Stomach (tissue), 9 donors: ENCODE data around the gene ZMIZ1. TPM values are rescaled to one million over a fixed set of nuclear protein-coding genes. Genes with fewer than 3 reads are reported as not detected.
A peak's percentile ranks its signal among the peaks of the same experiment; 100 is the strongest.

Source experiments
- DNase-seq, 2 donors: peaks; one replicate each; pipeline versions ENCODE4 v3.0.0 to v3.0.0-alpha.2; 2013 to 2019
- H3K27ac ChIP-seq, 5 donors: fragments of 200-600 bp in 4 of 5; sonication (generic) in 4 of 5; one replicate each; pipeline ENCODE4 v1.5.1; 2013 to 2019; ENCODE audit warnings: mild to moderate bottlenecking in 1 of 5, moderate library complexity in 1 of 5
- H3K27me3 ChIP-seq, 3 donors: fragments of 200-600 bp; sonication (generic); one replicate each; pipeline ENCODE4 v1.5.1; 2017 to 2019; ENCODE audit warnings: mixed run types in 1 of 3
- H3K36me3 ChIP-seq, 4 donors: fragments of 200-600 bp; sonication (generic); 1 replicate in 3 of 4; 2 replicates in 1 of 4; pipeline ENCODE4 v1.5.1; 2016 to 2019
- H3K4me1 ChIP-seq, 4 donors: fragments of 200-600 bp; sonication (generic); one replicate each; pipeline ENCODE4 v1.5.1; 2016 to 2019
- H3K4me3 ChIP-seq, 4 donors: fragments of 200-600 bp; sonication (generic) in 3 of 4; one replicate each; pipeline ENCODE4 v1.5.1; 2016 to 2019; ENCODE audit warnings: mild to moderate bottlenecking in 1 of 4
- H3K9me3 ChIP-seq, 4 donors: fragments of 200-600 bp; sonication (generic); one replicate each; pipeline ENCODE4 v1.5.1; 2016 to 2019
- EP300 ChIP-seq: sonication (generic); formaldehyde crosslinking; IDR thresholded peaks from one replicate; pipeline ENCODE4 v1.6.1; 2017; ENCODE audit warnings: antibody characterized with exemption
- POLR2A ChIP-seq, 4 donors: fragments of 450-650 bp; IDR thresholded peaks; one replicate each; pipeline ENCODE4 v1.6.1; 2016; ENCODE audit warnings: antibody characterized with exemption in 4 of 4, control low read depth in 2 of 4, mild to moderate bottlenecking in 1 of 4, moderate library complexity in 1 of 4
- POLR2AphosphoS5 ChIP-seq, 3 donors: sonication (generic); formaldehyde crosslinking; IDR thresholded peaks; one replicate each; pipeline ENCODE4 v1.6.1; 2016; ENCODE audit warnings: antibody characterized with exemption in 3 of 3
- WGBS, 5 donors: extraction: QIAGEN DNeasy Blood & Tissue Kit in 3 of 5; methylation state at CpG; one replicate each; pipeline versions ENCODE4 v1.1.5 to v1.1.7; 2013 to 2018; 5-methylcytosine and 5-hydroxymethylcytosine counted together
- intact Hi-C: fragments of 100-400 bp; cut with DNase I; formaldehyde crosslinking; loops from one replicate; pipeline ENCODE4 v1.15.1; 2023; ENCODE audit warnings: low total_unique reads
- polyA plus RNA-seq, 3 donors: library from polyadenylated mRNA; stranded (reverse); fragments of 200-250 nt; gene quantifications; one replicate each; pipeline ENCODE4 v1.2.3, GENCODE V29; 2013
- total RNA-seq, 5 donors: library from RNA; depleted of rRNA; stranded (reverse); fragments of >200 nt; gene quantifications; one replicate each; pipeline versions ENCODE4 v1.1.0 to v1.2.3, GENCODE V29; 2014 to 2016
- TF ChIP-seq, protein P1 (sequence below), 7 experiments: fragments of 450-650 bp in 4 of 7; fragments of 200-600 bp in 3 of 7; sonication (generic) in 3 of 7; IDR thresholded peaks; one replicate each; pipeline ENCODE4 v1.5.1; 2016 to 2019; ENCODE audit warnings: antibody characterized with exemption in 7 of 7, control low read depth in 2 of 7, mild to moderate bottlenecking in 1 of 7
- donor health status: healthy with polysubstance abuse.
- donor health status: Bipolar disorder and iron deficiency.
- donor health status: healthy.

Gene ZMIZ1
- total and polyA plus RNA-seq, 8 donors: 17.7 to 103 (median 26.3) TPM

DNA sequence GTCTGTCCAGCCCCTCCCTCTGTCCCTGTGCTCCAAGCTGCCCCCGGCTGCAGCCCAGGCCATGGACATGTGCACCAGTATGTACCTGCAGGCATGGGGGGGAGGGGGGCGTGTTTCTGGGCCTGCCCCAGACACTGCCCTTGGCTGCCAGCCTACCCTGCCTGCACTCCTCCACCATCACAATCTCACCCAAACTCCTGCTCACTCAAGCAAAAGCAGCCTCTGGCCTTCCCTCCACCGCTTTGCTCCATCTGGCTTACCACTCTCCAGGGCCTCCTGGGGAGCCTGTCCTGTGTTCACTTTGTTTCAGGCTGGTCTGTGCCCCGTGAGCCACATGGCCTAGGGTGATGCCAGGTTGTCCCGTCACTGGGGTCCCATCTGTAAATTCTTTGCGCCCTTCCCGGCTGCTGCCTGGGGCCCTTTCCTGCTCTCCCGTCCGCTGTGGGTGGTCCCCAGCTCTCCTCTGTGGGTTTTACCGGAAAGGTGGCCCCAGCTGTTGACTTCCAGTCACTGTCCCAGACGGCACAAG, 245.2 kb downstream of the ZMIZ1 start:
- peaks cover 46 to 69% (median 66%) of the 10 kb centered on the region in 4 donors for H3K36me3 ChIP-seq
- peak overlapping the region in 2 of 5 donors; percentile 5 to 16 for H3K27ac ChIP-seq
- intact Hi-C loops: no loop called here
- H3K4me3 ChIP-seq: no peak overlapping the region
- 80 to 91% (median 87%) methylated on average over 11 of the region's 11 CpGs for WGBS, 5 donors
- no peaks in the 10 kb centered on the region for H3K27me3 ChIP-seq
- no peaks in the 10 kb centered on the region for H3K9me3 ChIP-seq
- no peak for DNase-seq
- H3K4me1 ChIP-seq: peaks cover 14 to 63% (median 30%) of the 10 kb centered on the region in 4 donors
- TF ChIP-seq POLR2AphosphoS5 (IDR thresholded peaks at IDR 0.05) (no peak), POLR2A (IDR thresholded peaks at IDR 0.05) (no peak), EP300 (no peak)
- TF ChIP-seq, protein P1, sequence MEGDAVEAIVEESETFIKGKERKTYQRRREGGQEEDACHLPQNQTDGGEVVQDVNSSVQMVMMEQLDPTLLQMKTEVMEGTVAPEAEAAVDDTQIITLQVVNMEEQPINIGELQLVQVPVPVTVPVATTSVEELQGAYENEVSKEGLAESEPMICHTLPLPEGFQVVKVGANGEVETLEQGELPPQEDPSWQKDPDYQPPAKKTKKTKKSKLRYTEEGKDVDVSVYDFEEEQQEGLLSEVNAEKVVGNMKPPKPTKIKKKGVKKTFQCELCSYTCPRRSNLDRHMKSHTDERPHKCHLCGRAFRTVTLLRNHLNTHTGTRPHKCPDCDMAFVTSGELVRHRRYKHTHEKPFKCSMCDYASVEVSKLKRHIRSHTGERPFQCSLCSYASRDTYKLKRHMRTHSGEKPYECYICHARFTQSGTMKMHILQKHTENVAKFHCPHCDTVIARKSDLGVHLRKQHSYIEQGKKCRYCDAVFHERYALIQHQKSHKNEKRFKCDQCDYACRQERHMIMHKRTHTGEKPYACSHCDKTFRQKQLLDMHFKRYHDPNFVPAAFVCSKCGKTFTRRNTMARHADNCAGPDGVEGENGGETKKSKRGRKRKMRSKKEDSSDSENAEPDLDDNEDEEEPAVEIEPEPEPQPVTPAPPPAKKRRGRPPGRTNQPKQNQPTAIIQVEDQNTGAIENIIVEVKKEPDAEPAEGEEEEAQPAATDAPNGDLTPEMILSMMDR (IDR thresholded peaks at IDR 0.05): no peak

DNA sequence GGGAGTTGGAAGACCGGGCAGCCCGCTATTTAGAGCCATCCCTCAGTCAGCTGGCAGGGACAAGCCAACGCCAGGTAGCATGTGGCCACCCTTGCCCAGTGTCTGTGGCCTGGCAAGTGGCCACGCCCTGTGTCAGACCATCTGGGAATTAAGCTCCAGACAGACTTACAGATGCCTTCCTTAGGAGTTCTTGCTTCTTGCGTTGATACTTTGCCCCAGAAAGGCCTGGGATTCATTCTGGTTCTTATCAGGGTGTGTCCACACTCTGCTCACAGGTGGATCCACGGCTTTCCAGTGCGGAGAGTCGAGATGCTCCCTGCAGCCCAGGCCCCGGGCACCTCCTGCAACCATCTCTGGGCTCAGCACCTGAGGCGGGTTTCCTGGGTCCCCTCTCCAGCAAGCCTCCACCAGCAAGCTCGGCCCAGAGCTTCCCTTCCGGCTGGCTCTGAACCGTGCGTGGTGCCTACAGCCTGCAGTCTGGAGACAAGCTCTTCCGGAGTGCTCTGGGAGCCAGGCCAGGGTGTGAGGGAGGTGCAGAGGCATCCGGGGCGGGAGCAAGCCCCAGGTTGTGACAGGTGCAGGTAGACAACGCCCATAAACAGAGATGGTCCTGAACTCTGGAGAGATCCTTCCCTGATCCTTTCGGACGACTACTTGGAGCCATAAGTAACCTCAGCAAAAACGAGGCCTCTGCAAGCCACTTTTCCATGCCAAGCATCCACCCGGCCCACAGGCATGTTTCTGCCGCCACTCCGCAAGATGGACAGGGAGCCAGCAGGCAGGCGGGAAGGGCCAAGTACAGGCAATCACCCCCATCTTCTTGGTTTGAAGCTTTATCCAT, 246.2 kb downstream of the ZMIZ1 start:
- peak overlapping the region in 1 of 5 donors; percentile 6 for H3K27ac ChIP-seq
- H3K9me3 ChIP-seq: no peaks in the 10 kb centered on the region
- no peaks in the 10 kb centered on the region for H3K27me3 ChIP-seq
- no peak overlapping the region for H3K4me3 ChIP-seq
- intact Hi-C loops: no loop called here
- no peak for TF ChIP-seq EP300
- TF ChIP-seq POLR2A (IDR thresholded peaks at IDR 0.05): no peak
- TF ChIP-seq, protein P1 (IDR thresholded peaks at IDR 0.05): no peak
- no peak for TF ChIP-seq POLR2AphosphoS5 (IDR thresholded peaks at IDR 0.05)
- no peak for DNase-seq
- peaks cover 36 to 59% (median 56%) of the 10 kb centered on the region in 4 donors for H3K36me3 ChIP-seq
- 74 to 79% (median 77%) methylated on average over 24 to 25 of the region's 25 CpGs for WGBS, 5 donors
- H3K4me1 ChIP-seq: peaks cover 14 to 56% (median 30%) of the 10 kb centered on the region in 4 donors

DNA sequence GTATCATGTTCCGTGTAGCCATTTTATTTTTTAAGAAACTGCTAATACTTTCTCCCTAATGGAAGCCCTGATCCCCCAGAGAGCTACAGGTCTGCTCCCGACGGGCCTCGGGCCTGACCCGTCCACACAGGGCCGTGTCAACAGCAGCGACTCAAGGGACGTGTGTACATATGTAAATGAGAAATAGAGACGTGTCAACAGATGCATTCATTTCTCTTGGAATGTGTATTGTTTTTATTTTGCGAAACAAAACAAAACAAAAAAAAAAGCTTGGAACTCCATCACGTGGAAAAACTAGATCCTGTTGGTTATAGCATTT, 246.8 kb downstream of the ZMIZ1 start:
- Histone ChIP-seq H3K4me1 (peaks cover 14 to 51% (median 24%) of the 10 kb centered on the region in 4 donors), H3K36me3 (peaks cover 30 to 53% (median 50%) of the 10 kb centered on the region in 4 donors), H3K9me3 (no peaks in the 10 kb centered on the region), H3K27me3 (no peaks in the 10 kb centered on the region), H3K4me3 (no peak overlapping the region), H3K27ac (no peak overlapping the region)
- intact Hi-C loops: no loop called here
- 57 to 74% (median 61%) methylated on average over 11 of the region's 11 CpGs for WGBS, 5 donors
- no peak for DNase-seq
- TF ChIP-seq POLR2AphosphoS5 (IDR thresholded peaks at IDR 0.05): no peak
- TF ChIP-seq EP300: no peak
- TF ChIP-seq, protein P1 (IDR thresholded peaks at IDR 0.05): no peak
- no peak for TF ChIP-seq POLR2A (IDR thresholded peaks at IDR 0.05)

DNA sequence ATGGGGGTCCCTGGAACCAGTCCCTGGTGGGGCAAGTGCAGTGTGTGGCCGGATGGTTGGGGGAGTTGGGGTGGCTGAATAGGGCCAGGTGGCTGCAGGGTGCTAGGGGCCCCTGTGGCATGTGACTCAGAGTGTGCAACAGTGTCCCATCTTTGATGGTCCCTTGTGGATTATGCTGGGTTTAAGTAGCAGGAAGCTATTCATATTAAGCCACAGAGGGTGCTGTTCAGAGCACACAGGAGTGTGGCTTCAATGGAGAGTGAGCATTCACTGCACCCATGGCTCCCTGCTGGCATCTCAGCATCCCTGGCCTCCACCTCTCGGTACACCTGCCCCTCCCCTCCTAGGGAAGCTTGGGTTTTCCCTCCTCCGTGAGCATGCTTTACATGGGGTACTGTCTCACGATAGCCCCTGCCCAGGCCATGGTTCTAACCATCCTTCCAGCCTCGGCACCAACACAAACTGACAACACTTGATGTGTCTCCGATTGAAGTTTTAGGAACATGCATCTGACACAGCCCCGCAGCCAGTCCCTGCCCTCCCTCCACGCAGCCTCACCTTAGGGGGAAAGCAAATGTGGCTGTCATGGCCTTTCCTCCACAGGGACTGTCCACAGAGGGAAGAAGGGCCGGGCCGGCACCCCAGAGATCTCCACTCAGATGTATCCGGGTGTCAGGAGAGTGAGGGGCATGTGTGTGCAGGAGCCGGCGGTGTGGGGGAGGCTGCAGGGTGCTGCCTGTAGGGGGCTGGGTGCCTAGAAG, 248.1 kb downstream of the ZMIZ1 start:
- peaks cover 14 to 51% (median 19%) of the 10 kb centered on the region in 4 donors for H3K4me1 ChIP-seq
- peaks cover 24 to 40% (median 37%) of the 10 kb centered on the region in 4 donors for H3K36me3 ChIP-seq
- H3K27me3 ChIP-seq: no peaks in the 10 kb centered on the region
- 26 to 45% (median 29%) methylated on average over 11 to 13 of the region's 13 CpGs for WGBS, 5 donors
- TF ChIP-seq POLR2A (IDR thresholded peaks at IDR 0.05) (no peak), POLR2AphosphoS5 (IDR thresholded peaks at IDR 0.05) (peak in 1 of 3 donors; percentile 10)
- H3K4me3 ChIP-seq: no peak overlapping the region
- no peaks in the 10 kb centered on the region for H3K9me3 ChIP-seq
- peak overlapping the region in 3 of 5 donors; percentile 24 to 71 (median 44) for H3K27ac ChIP-seq
- intact Hi-C loops: no loop called here
- no peak for DNase-seq
